GM19023 (cell line): ENCODE measurements around the gene HSPA12B.
"Not testable (repeated sequence)": the region's sequence is repeated elsewhere in the genome, so short reads cannot be mapped to it uniquely, and the experiment has no call there.

Experiments
- ATAC-seq: cut with Tn5 transposase; IDR thresholded peaks from one replicate; pipeline ENCODE4 v1.9.1; 2021; ENCODE audit warnings: mild to moderate bottlenecking, moderate library complexity; ENCODE audit not compliant: unreplicated experiment

Gene HSPA12B

DNA sequence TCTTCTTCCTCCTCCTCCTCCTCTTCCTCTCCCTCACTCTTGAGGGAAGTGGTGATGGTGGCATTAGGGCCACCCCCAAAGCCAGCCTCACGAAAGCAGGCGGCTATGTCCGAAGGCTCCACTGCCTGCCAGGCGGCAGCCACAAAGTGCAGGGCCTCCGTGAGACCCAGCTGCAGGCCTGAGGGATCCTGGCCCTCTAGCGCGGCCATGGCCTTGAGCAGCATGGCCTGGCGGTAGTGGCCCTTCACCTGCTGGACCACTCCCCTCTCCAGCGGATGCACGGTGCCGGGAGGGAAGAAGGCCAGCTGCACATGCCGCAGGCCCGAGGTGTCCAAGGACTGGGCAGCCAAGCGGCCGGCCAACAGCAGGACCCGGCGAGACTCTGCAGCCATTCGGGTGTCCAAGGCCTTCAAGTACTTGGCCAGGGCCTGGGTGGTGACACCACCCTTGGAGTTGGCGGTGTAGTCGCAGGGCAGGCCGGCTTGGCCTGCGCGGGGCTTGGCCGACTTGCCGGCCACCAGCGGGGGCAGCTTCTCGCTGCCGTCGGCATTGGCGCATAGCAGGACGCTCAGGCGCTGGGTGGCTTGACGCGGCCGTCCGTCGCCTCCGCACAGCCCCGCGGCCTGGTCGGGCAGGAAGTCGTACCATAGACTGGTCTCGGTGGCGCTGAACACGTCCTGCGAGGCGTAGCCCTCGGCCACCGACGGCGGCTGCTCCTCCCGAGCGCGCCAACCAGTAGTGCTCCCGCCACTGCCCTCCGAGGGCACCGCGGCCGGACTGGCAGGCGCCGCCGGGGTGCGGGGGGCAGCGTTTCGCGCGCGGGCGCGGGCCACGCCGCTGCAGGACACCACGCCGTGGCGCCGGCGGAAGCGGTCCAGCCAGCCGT lies 53.0 kb downstream of the HSPA12B start:
- ATAC-seq = no peak

GRCh38 chr20:3786126-3786484 lies 53.6 kb downstream of the HSPA12B start:
- peak; percentile 13 for ATAC-seq

- ATAC-seq = peak; percentile 80
These were observed 54.3 kb downstream of the HSPA12B start, which contains the start of gene CENPB for GRCh38 chr20:3786665-3787323. Gene CENPB, minus strand, starts transcription at chr20:3786740. Its CDS starts 257 bp downstream, at chr20:3786483.

GRCh38 chr20:3787324-3788014 lies 55.0 kb downstream of the HSPA12B start:
- no peak for ATAC-seq

DNA sequence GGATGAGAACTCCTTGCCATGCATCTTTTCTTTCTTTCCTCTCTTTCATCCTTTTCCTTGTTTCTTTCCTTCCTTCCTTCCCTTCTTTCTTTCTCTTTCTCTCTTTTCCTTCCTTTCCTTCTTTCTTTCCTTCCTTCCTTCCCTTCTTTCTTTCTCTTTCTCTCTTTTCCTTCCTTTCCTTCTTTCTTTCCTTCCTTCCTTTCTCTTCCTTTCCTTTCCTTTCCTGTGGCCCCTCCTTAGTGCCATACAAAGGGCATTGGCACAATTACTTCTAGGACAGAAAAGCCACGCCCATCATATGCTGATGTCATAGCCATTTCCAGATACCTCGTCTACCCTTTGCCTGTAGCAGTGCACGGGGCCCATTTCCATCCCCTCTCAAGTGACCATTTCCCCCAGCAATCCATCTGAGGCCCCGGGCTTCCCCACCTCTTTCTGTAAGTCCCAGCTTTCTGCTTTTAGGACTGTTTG lies 56.2 kb downstream of the HSPA12B start:
- no peak for ATAC-seq

GRCh38 chr20:3789201-3789600 lies 56.7 kb downstream of the HSPA12B start:
- ATAC-seq = not testable (repeated sequence)

- ATAC-seq = not testable (repeated sequence)
These were observed 61.7 kb downstream of the HSPA12B start for GRCh38 chr20:3794168-3794567.

- ATAC-seq = no peak
These were observed 62.4 kb downstream of the HSPA12B start for GRCh38 chr20:3794701-3795420.

DNA sequence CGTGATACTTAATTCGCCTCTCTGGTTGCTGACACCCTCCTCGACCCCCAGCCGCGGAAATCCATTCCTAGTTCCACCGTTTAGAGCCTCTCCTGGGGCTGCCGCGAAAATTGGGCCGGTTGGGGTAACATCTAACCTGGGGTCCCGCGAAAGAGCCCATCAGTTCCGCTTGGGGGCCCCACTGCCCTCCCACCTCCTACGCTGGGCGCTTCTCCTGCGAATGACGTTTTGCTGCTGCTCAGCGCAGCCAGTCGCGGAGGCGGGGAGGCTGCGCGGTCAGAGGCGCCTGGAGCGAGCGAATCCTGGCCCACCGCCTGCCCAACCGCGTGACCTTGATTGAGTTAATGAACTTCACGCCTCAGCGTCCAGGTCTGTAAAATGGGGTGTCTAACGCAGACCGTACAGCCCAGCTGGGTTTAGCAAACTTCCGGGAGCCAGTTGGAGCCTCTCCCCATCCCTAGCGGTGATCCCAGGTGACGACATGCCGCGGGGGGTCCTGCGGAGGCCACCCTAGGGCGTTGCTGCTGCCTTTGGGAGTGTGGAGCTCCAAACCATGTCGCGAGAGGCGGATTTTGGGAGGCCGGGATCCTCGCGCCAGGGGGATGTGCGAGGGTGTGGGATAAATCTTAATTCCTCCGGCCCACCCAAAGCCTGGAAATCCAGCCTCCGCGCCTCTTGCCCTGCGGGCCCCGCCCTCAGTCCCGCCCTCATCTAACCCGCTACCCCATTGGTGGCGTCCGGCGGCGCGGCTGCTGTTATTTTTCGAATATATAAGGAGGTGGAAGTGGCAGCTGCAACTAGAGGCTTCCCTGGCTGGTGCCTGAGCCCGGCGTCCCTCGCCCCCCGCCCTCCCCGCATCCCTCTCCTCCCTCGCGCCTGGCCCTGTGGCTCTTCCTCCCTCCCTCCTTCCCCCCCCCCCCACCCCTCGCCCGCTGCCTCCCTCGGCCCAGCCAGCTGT lies 63.3 kb downstream of the HSPA12B start, which contains the start of gene CDC25B:
TSS of gene CDC25B (plus strand) at position 800 of the 958 bp plus-strand sequence. CDS start 222 bp downstream, outside the sequence.
- ATAC-seq = peak; percentile 70

DNA sequence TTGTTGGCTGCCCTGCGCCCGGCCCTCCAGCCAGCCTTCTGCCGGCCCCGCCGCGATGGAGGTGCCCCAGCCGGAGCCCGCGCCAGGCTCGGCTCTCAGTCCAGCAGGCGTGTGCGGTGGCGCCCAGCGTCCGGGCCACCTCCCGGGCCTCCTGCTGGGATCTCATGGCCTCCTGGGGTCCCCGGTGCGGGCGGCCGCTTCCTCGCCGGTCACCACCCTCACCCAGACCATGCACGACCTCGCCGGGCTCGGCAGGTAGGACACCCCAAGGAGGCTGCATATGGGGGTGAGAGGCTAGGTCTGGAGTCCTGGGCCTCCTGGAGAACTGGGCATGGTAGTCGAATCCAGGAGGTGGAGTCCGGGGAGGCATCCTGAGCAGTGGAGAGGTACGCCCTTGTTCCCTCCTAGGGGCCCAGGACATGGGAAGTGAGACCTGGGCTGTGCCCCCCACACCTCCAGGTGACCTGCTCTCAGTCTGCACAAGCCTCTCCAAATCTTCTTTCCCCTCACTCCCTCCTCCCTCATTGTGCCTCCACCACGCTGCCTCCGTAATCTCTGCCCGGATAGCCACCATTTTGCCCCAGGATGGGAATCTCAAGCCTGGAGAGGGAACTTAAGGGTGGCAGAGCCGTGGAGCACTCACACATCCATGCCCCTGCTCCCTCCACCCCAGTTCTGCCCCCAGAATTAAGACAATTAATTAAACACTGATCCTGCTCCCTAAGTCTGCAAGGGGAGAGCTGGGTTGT lies 64.2 kb downstream of the HSPA12B start:
- ATAC-seq = peak; percentile 4

GRCh38 chr20:3797226-3797545 lies 64.7 kb downstream of the HSPA12B start:
- ATAC-seq = no peak

GRCh38 chr20:3797592-3798372 lies 65.3 kb downstream of the HSPA12B start:
- no peak for ATAC-seq

DNA sequence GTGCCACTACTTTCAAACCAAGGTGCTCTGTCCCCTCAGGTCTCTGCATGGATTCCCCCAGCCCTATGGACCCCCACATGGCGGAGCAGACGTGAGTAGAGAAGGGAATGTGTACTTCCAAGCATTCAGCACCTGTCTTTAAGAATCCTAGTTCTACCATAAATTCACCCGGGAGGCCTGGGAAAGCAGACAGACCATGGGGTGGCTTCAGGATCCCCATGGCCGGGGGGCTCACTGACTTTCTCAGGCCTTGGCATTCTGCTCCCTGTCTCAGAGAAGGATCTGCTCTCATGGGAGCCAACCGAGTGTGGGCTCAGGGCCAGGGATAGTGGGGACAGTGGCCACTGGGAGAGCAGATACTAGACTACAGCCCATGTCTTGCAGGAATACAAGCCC lies 65.9 kb downstream of the HSPA12B start:
- no peak for ATAC-seq

DNA sequence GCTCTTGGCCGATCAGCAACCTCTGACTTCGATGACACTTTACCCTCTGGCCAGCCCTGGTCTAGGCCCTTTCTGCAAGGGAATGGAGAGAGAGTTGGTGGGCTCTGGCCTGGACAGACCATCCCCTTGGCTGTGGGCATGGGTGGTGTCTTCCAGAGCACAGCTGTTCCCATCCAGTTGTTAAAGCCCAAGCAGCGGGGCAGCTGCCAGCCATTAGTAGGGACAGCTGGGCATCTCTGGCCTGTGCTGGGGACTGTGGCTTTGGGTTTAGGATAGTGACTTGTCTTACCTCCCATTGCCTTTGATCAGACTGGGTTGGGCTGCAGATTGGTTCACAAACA lies 66.4 kb downstream of the HSPA12B start:
- no peak for ATAC-seq

DNA sequence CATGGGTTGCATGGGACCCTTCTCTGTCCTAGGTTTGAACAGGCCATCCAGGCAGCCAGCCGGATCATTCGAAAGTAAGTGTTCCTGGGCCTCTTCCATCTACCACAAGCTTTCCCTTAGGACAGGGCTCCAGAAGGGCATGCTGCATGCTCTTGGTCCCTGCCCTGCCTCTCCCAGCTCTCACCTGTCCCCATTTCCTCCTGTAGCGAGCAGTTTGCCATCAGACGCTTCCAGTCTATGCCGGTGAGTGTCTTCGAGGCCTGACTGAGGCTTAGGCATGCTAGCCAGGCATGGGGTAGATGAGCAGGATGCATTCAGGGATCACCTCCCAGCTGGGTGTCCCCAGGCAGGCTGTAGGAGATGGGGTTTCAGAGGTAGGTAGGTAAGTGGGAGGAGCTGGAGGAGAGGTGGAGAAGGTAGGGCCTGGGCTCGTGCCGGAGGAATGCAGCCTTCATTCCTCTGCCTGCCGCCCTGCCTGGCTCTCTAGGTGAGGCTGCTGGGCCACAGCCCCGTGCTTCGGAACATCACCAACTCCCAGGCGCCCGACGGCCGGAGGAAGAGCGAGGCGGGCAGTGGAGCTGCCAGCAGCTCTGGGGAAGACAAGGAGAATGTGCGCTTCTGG lies 67.9 kb downstream of the HSPA12B start:
- ATAC-seq = no peak

GRCh38 chr20:3800878-3801260 lies 68.4 kb downstream of the HSPA12B start:
- no peak for ATAC-seq

DNA sequence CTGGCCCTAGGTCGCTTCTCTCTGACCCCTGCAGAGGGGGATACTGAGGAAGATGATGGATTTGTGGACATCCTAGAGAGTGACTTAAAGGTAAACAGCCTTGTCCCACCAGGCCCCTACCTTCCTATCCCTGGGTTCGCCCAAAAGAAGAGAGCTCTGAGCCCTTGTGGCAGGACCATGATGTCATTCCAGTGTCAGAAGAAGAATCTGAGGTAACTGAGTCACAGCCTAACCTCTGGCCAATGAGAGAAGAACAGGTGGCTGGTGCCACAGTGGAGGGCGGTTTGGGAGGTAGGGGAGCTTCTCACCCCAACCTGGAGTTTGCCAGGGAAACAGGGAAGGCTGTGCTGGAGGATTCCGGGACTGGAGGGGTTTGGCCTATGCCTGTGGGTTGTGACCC lies 68.8 kb downstream of the HSPA12B start:
- ATAC-seq = no peak

GRCh38 chr20:3801846-3802245 lies 69.4 kb downstream of the HSPA12B start:
- no peak for ATAC-seq
